HCT116 (cell line): Measurements from ENCODE around the gene SYT9. TPM values are rescaled to one million over a fixed set of nuclear protein-coding genes. Genes with fewer than 3 reads are reported as not detected.

Experiments used
- ATAC-seq: fragments of 200-7000 bp; cut with Tn5 transposase; 2 replicates; pipeline ENCODE4 v1.9.1; 2020; ENCODE audit warnings: mild to moderate bottlenecking, moderate library complexity
- BruUV-seq: library from RNA; stranded (reverse); fragments of 400-500 nt; replicated peaks from 2 replicates; lab custom pipeline; 2021; lab: Mats Ljungman, UMichigan
- CTCF ChIA-PET: fragments of 300-600 bp; sonication (Branson Sonifier 250); formaldehyde crosslinking; loops from one replicate; lab custom pipeline; 2021; ENCODE audit warnings: antibody characterized with exemption; lab: Charles Lee
- POLR2A ChIA-PET: fragments of 300-600, 350-600 bp; sonication (Branson Sonifier 250); formaldehyde crosslinking; loops from one replicate; lab custom pipeline; 2021; ENCODE audit warnings: antibody characterized with exemption; lab: Charles Lee
- RAD21 ChIA-PET, 2 experiments: fragments of 300-600 bp; sonication (Branson Sonifier 250); formaldehyde crosslinking; loops; one replicate each; lab custom pipeline; 2023; ENCODE audit warnings: low total read pairs in 2 of 2; ENCODE audit not compliant: uncharacterized antibody in 2 of 2, unreplicated experiment in 2 of 2, low non-redundant PET in 1 of 2; lab: Charles Lee
- DNase-seq: peaks from one replicate; pipeline ENCODE4 v3.0.0-alpha.2; 2010; ENCODE audit warnings: low read depth, low spot score
- H2AFZ ChIP-seq: fragments of 200-600 bp; shearing (Covaris generic), sonication (generic); 2 replicates; pipeline ENCODE4 v1.6.1; 2017; ENCODE audit warnings: low read depth, mixed run types, mixed read lengths, antibody characterized with exemption, low read length; ENCODE audit not compliant: poor library complexity, severe bottlenecking
- H3K27ac ChIP-seq: 2 replicates; pipeline ENCODE4 v1.5.1; 2012; ENCODE audit warnings: low read depth, low read length
- H3K27me3 ChIP-seq: fragments of 200-600 bp; sonication (generic); 2 replicates; pipeline ENCODE4 v1.6.1; 2016; ENCODE audit warnings: mixed run types, low read length, mixed read lengths; ENCODE audit not compliant: insufficient read depth
- H3K36me3 ChIP-seq, 2 experiments: fragments of 200-500 bp in 1 of 2; fragments of 200-600 bp in 1 of 2; sonication (Bioruptor generic) in 1 of 2; sonication (generic) in 1 of 2; 2 replicates each; pipeline versions ENCODE4 v1.5.1 to v1.6.1; 2014 to 2016; ENCODE audit warnings: low read length in 2 of 2, inconsistent platforms in 1 of 2, mixed read lengths in 1 of 2, mixed run types in 1 of 2; ENCODE audit not compliant: insufficient read depth in 2 of 2, control insufficient read depth in 1 of 2
- H3K4me1 ChIP-seq, 2 experiments: fragments of 200-600 bp in 1 of 2; sonication (generic) in 1 of 2; 2 replicates each; pipeline versions ENCODE4 v1.5.1 to v1.6.1; 2012 to 2017; ENCODE audit warnings: low read length in 2 of 2, inconsistent platforms in 1 of 2, mild to moderate bottlenecking in 1 of 2, mixed read lengths in 1 of 2, mixed run types in 1 of 2, moderate library complexity in 1 of 2; ENCODE audit not compliant: insufficient read depth in 2 of 2, control insufficient read depth in 1 of 2
- H3K4me2 ChIP-seq: fragments of 200-600 bp; sonication (generic); 2 replicates; pipeline ENCODE4 v1.6.1; 2017; ENCODE audit warnings: mixed run types, low read length, mixed read lengths
- H3K4me3 ChIP-seq, 2 experiments: fragments of 200-600 bp in 1 of 2; sonication (generic) in 1 of 2; replicated peaks in 1 of 2; 2 replicates each; pipeline ENCODE4 v1.5.1; 2011 to 2016; ENCODE audit warnings: low read length in 2 of 2, control low read depth in 1 of 2, low read depth in 1 of 2, mild to moderate bottlenecking in 1 of 2, mixed read lengths in 1 of 2, mixed run types in 1 of 2
- H3K79me2 ChIP-seq: fragments of 200-600 bp; sonication (generic); 2 replicates; pipeline ENCODE4 v1.6.1; 2017; ENCODE audit warnings: mild to moderate bottlenecking, mixed run types, low read length, moderate library complexity, mixed read lengths; ENCODE audit not compliant: insufficient read depth
- H3K9ac ChIP-seq: fragments of 200-600 bp; sonication (generic); 2 replicates; pipeline ENCODE4 v1.6.1; 2016; ENCODE audit warnings: low read length, mixed read lengths
- H3K9me2 ChIP-seq: fragments of 200-600 bp; sonication (generic), shearing (Covaris generic); 2 replicates; pipeline ENCODE4 v1.6.1; 2017; ENCODE audit warnings: mixed run types, mild to moderate bottlenecking, moderate library complexity; ENCODE audit not compliant: insufficient read depth
- H3K9me3 ChIP-seq, 2 experiments: fragments of 200-500 bp in 1 of 2; fragments of 200-600 bp in 1 of 2; sonication (Bioruptor generic) in 1 of 2; sonication (generic) in 1 of 2; 2 replicates each; pipeline ENCODE4 v1.6.1; 2014 to 2017; ENCODE audit warnings: low read length in 2 of 2, mixed read lengths in 2 of 2, inconsistent platforms in 1 of 2, low read depth in 1 of 2, mild to moderate bottlenecking in 1 of 2, mixed run types in 1 of 2, moderate library complexity in 1 of 2; ENCODE audit not compliant: control insufficient read depth in 1 of 2, insufficient read depth in 1 of 2
- H4K20me1 ChIP-seq: fragments of 200-600 bp; sonication (generic), shearing (Covaris generic); 2 replicates; pipeline ENCODE4 v1.6.1; 2017; ENCODE audit warnings: mixed run types, mild to moderate bottlenecking, moderate library complexity; ENCODE audit not compliant: insufficient read depth
- ATF3 ChIP-seq: IDR thresholded peaks from 2 replicates; pipeline ENCODE4 v1.6.1; 2012
- CBX3 ChIP-seq: IDR thresholded peaks from 2 replicates; pipeline ENCODE4 v1.6.1; 2012; ENCODE audit warnings: low read depth
- CEBPB ChIP-seq: IDR thresholded peaks from 2 replicates; pipeline ENCODE4 v1.6.1; 2012; ENCODE audit warnings: low read depth
- ELF1 ChIP-seq: IDR thresholded peaks from 2 replicates; pipeline ENCODE4 v1.6.1; 2012; ENCODE audit warnings: low read depth, borderline replicate concordance
- EZH2 ChIP-seq: fragments of 200-600 bp; sonication (generic); IDR thresholded peaks from 2 replicates; pipeline ENCODE4 v1.6.1; 2017; ENCODE audit warnings: antibody characterized with exemption, mixed run types
- EZH2phosphoT487 ChIP-seq: fragments of 200-600 bp; IDR thresholded peaks from 2 replicates; pipeline ENCODE4 v1.6.1; 2018; ENCODE audit warnings: antibody characterized with exemption, borderline replicate concordance
- FOSL1 ChIP-seq: IDR thresholded peaks from 2 replicates; pipeline ENCODE4 v1.6.1; 2012; ENCODE audit warnings: low read depth
- JUND ChIP-seq: IDR thresholded peaks from 2 replicates; pipeline ENCODE4 v1.6.1; 2012
- MAX ChIP-seq: IDR thresholded peaks from 2 replicates; pipeline ENCODE4 v1.6.1; 2012
- POLR2A ChIP-seq: IDR thresholded peaks from 2 replicates; pipeline ENCODE4 v1.7.0; 2011; ENCODE audit warnings: borderline replicate concordance; ENCODE audit not compliant: insufficient read depth, insufficient read length; ENCODE audit errors: extremely low read depth
- RAD21 ChIP-seq: IDR thresholded peaks from 2 replicates; pipeline ENCODE4 v1.6.1; 2012; ENCODE audit warnings: low read depth, mild to moderate bottlenecking
- SP1 ChIP-seq: IDR thresholded peaks from 2 replicates; pipeline ENCODE4 v1.6.1; 2012; ENCODE audit warnings: low read depth
- TCF7L2 ChIP-seq: IDR thresholded peaks from 2 replicates; pipeline ENCODE4 v1.7.0; 2011; ENCODE audit warnings: borderline replicate concordance, inconsistent platforms; ENCODE audit not compliant: insufficient read depth, insufficient read length; ENCODE audit errors: extremely low read depth
- YY1 ChIP-seq: IDR thresholded peaks from 2 replicates; pipeline ENCODE4 v1.6.1; 2011; ENCODE audit warnings: low read length, low read depth, moderate library complexity, mild to moderate bottlenecking; ENCODE audit not compliant: insufficient replicate concordance; ENCODE audit errors: extremely low read depth
- ZBTB33 ChIP-seq: IDR thresholded peaks from 2 replicates; pipeline ENCODE4 v1.6.1; 2011; ENCODE audit warnings: mild to moderate bottlenecking, low read length, moderate library complexity; ENCODE audit not compliant: insufficient replicate concordance; ENCODE audit errors: extremely low read depth
- intact Hi-C: fragments of 100-400 bp; cut with micrococcal nuclease; formaldehyde crosslinking; loops from 2 replicates; pipeline ENCODE4 v1.10.0; 2022
- total RNA-seq: library from RNA; stranded (reverse); gene quantifications from one replicate; pipeline ENCODE4 v1.2.1, GENCODE V29; 2021; ENCODE audit not compliant: unreplicated experiment
- TF ChIP-seq, protein P1 (sequence below): IDR thresholded peaks from 2 replicates; pipeline ENCODE4 v1.6.1; 2012; ENCODE audit warnings: low read depth

SYT9 gene
- total RNA-seq, 1 experiment from 2014 or later, result not detected

DNA sequence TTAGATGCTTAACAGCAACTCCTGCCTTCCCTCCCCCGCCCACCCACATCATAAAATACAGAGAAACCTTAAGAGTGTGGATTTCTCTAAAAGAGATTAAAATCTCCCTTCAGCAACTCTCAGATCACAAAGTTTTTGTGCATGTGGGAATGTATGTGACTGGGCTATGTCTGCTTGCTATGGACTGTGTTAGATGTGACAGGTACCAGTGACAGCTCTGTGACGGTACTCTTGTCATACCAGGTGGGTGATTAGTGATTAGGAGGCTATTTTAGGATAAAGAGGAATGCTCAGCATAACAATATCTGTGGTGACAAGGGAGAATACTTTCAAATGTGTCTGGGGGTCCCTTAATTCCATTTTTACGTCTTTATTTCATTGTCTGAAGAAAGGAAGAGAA, 60.2 kb downstream of the SYT9 start:
- no TSS peak for BruUV-seq
- Histone ChIP-seq H3K36me3 (no peaks in the 10 kb centered on the region), H3K4me2 (no peak overlapping the region), H3K9me2 (no peaks in the 10 kb centered on the region), H3K4me1 (no peaks in the 10 kb centered on the region), H3K9ac (no peak overlapping the region), H3K27me3 (peaks cover 58% of the 10 kb centered on the region), H3K9me3 (no peaks in the 10 kb centered on the region), H3K79me2 (no peaks in the 10 kb centered on the region), H4K20me1 (no peaks in the 10 kb centered on the region), H3K27ac (no peak overlapping the region), H3K4me3 (no peak overlapping the region), H2AFZ (no peak overlapping the region)
- POLR2A ChIA-PET, result no interaction called here
- intact Hi-C loops, result no loop called here
- DNase-seq, result no peak
- RAD21 ChIA-PET, result no interaction called here
- TF ChIP-seq ATF3 (no peak), YY1 (no peak), EZH2 (no peak), EZH2phosphoT487 (no peak), POLR2A (no peak), ELF1 (no peak), CBX3 (no peak), SP1 (no peak), RAD21 (no peak), ZBTB33 (no peak), TCF7L2 (no peak), FOSL1 (no peak), JUND (no peak), CEBPB (no peak), MAX (no peak)
- TF ChIP-seq, protein P1, sequence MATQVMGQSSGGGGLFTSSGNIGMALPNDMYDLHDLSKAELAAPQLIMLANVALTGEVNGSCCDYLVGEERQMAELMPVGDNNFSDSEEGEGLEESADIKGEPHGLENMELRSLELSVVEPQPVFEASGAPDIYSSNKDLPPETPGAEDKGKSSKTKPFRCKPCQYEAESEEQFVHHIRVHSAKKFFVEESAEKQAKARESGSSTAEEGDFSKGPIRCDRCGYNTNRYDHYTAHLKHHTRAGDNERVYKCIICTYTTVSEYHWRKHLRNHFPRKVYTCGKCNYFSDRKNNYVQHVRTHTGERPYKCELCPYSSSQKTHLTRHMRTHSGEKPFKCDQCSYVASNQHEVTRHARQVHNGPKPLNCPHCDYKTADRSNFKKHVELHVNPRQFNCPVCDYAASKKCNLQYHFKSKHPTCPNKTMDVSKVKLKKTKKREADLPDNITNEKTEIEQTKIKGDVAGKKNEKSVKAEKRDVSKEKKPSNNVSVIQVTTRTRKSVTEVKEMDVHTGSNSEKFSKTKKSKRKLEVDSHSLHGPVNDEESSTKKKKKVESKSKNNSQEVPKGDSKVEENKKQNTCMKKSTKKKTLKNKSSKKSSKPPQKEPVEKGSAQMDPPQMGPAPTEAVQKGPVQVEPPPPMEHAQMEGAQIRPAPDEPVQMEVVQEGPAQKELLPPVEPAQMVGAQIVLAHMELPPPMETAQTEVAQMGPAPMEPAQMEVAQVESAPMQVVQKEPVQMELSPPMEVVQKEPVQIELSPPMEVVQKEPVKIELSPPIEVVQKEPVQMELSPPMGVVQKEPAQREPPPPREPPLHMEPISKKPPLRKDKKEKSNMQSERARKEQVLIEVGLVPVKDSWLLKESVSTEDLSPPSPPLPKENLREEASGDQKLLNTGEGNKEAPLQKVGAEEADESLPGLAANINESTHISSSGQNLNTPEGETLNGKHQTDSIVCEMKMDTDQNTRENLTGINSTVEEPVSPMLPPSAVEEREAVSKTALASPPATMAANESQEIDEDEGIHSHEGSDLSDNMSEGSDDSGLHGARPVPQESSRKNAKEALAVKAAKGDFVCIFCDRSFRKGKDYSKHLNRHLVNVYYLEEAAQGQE, result no peak
- ATAC-seq, result no peak
- CTCF ChIA-PET, result no interaction called here
